Parathyroid adenoma (tissue), 2 donors: Measurements from ENCODE around the gene BRD2.

ENCODE experiments used
- H2AFZ ChIP-seq: fragments of 300-600 bp; sonication (generic); one replicate; pipeline ENCODE4 v1.7.0; 2017; ENCODE audit warnings: antibody characterized with exemption, mild to moderate bottlenecking
- H3K27ac ChIP-seq: fragments of 300-600 bp; sonication (generic); one replicate; pipeline ENCODE4 v1.7.0; 2017
- H3K27me3 ChIP-seq: fragments of 300-600 bp; sonication (generic); one replicate; pipeline ENCODE4 v1.7.0; 2017; ENCODE audit warnings: low read length; ENCODE audit not compliant: control insufficient read depth, insufficient read depth
- H3K36me3 ChIP-seq: fragments of 300-600 bp; sonication (generic); one replicate; pipeline ENCODE4 v1.7.0; 2017; ENCODE audit warnings: low read length; ENCODE audit not compliant: control insufficient read depth, insufficient read depth
- H3K4me1 ChIP-seq: fragments of 300-600 bp; sonication (generic); one replicate; pipeline ENCODE4 v1.7.0; 2017; ENCODE audit warnings: control low read depth
- H3K4me2 ChIP-seq: fragments of 300-600 bp; sonication (generic); one replicate; pipeline ENCODE4 v1.7.0; 2017; ENCODE audit warnings: low read length
- H3K4me3 ChIP-seq: fragments of 300-600 bp; sonication (generic); one replicate; pipeline ENCODE4 v1.7.0; 2017; ENCODE audit warnings: low read depth, low read length
- H3K79me2 ChIP-seq: fragments of 300-600 bp; sonication (generic); one replicate; pipeline ENCODE4 v1.7.0; 2017; ENCODE audit warnings: control low read depth
- H3K9ac ChIP-seq: fragments of 300-600 bp; sonication (generic); one replicate; pipeline ENCODE4 v1.7.0; 2017; ENCODE audit warnings: mild to moderate bottlenecking
- H3K9me3 ChIP-seq: fragments of 300-600 bp; sonication (generic); one replicate; pipeline ENCODE4 v1.7.0; 2017; ENCODE audit warnings: low read length; ENCODE audit not compliant: control insufficient read depth
- CTCF ChIP-seq: fragments of 300-600 bp; sonication (generic); IDR thresholded peaks from one replicate; pipeline ENCODE4 v1.7.0; 2017; ENCODE audit warnings: antibody characterized with exemption, mild to moderate bottlenecking
- donor health status: primary hyperparathyroidism.

The BRD2 gene

DNA sequence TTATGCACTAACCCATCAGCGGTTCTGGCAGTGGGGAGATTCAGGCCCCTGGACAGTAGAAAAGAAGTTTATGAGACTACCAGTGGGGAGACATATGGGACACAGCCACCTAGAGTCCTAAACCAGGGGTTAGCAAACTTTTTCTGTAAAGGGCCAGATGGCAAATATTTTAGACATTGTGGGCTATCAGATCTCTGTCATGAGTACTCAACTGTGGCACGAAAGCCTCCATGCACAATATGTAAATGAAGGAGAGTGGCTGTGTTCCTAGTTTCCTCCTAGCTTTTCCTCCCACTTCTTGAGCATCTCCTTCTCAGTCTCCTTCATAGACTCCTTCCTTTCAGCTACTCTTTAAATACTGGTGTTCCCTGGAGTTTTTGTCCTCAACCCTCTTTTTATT is 12.2 kb upstream of the BRD2 start:
- H3K9ac ChIP-seq, result no peak overlapping the region
- no peak overlapping the region for H3K4me3 ChIP-seq
- H2AFZ ChIP-seq, result no peak overlapping the region
- H3K9me3 ChIP-seq, result no peaks in the 10 kb centered on the region
- peaks cover 13% of the 10 kb centered on the region for H3K79me2 ChIP-seq
- H3K36me3 ChIP-seq, result no peaks in the 10 kb centered on the region
- H3K4me2 ChIP-seq, result no peak overlapping the region
- no peak overlapping the region for H3K27ac ChIP-seq
- peaks cover 6% of the 10 kb centered on the region for H3K4me1 ChIP-seq
- no peaks in the 10 kb centered on the region for H3K27me3 ChIP-seq
- no peak for TF ChIP-seq CTCF

DNA sequence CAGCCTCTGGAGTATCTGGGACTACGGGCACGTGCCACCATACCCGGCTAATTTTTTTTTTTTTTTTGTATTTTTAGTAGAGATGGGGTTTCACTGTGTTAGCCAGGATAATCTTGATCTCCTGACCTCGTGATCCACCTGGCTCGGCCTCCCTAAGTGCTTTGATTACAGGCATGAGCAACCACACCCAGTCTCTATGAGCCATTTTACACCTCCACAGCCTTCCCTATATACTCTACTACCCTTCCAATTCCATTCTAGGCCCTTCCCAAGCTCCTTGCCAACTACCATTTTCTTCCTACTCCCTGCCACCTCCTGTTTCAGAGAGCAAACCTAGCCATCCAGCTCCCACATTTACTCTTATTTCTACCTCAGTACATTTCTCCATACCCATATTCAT is 7.8 kb upstream of the BRD2 start:
- no peak overlapping the region for H2AFZ ChIP-seq
- TF ChIP-seq CTCF, result no peak
- no peaks in the 10 kb centered on the region for H3K36me3 ChIP-seq
- no peak overlapping the region for H3K4me3 ChIP-seq
- no peak overlapping the region for H3K9ac ChIP-seq
- H3K4me2 ChIP-seq, result no peak overlapping the region
- no peaks in the 10 kb centered on the region for H3K27me3 ChIP-seq
- H3K79me2 ChIP-seq, result peaks cover 14% of the 10 kb centered on the region
- no peaks in the 10 kb centered on the region for H3K9me3 ChIP-seq
- H3K27ac ChIP-seq, result no peak overlapping the region
- peaks cover 4% of the 10 kb centered on the region for H3K4me1 ChIP-seq

DNA sequence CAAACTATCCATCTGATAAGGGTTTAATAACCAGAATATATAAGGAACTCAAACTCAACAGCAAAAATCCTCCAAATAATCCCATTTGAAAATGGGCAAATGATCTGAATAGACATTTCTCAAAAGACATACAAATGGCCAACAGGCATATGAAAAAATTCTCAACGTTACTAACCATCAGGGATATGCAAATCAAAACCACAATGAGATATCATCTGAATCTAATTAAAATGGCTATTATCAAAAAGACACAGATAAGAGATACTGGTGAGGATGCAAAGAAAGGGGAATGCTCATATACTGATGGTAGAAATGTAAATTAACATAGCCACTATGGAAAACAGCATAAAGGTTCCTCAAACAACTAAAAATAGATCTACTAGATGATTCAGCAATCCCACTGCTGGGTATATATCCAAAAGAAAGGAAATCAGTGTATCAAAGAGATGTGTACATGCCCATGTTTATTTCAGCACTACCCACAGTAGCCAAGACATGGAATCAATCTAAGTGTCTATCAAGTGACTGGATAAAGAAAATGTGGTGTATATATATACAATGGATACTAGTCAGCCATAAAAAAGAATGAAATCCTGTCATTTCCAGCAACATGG is 6.1 kb upstream of the BRD2 start:
- H3K36me3 ChIP-seq, result no peaks in the 10 kb centered on the region
- TF ChIP-seq CTCF, result no peak
- no peak overlapping the region for H3K4me3 ChIP-seq
- no peak overlapping the region for H3K4me2 ChIP-seq
- H3K4me1 ChIP-seq, result peaks cover 11% of the 10 kb centered on the region
- peaks cover 14% of the 10 kb centered on the region for H3K79me2 ChIP-seq
- H2AFZ ChIP-seq, result no peak overlapping the region
- no peak overlapping the region for H3K27ac ChIP-seq
- H3K9me3 ChIP-seq, result no peaks in the 10 kb centered on the region
- no peaks in the 10 kb centered on the region for H3K27me3 ChIP-seq
- H3K9ac ChIP-seq, result no peak overlapping the region

- Histone ChIP-seq H3K9ac (no peak overlapping the region), H2AFZ (no peak overlapping the region), H3K27ac (no peak overlapping the region), H3K4me1 (peaks cover 12% of the 10 kb centered on the region), H3K79me2 (peaks cover 12% of the 10 kb centered on the region), H3K27me3 (no peaks in the 10 kb centered on the region), H3K9me3 (no peaks in the 10 kb centered on the region), H3K4me3 (no peak overlapping the region), H3K36me3 (no peaks in the 10 kb centered on the region), H3K4me2 (no peak overlapping the region)
- TF ChIP-seq CTCF, result no peak
Measured at GRCh38 chr6:32963866-32964265, 4.5 kb upstream of the BRD2 start.

GRCh38 chr6:32964776-32965175 is 3.6 kb upstream of the BRD2 start:
- Histone ChIP-seq H3K4me3 (no peak overlapping the region), H3K4me2 (no peak overlapping the region), H3K79me2 (peaks cover 12% of the 10 kb centered on the region), H3K9me3 (no peaks in the 10 kb centered on the region), H3K4me1 (peaks cover 12% of the 10 kb centered on the region), H3K36me3 (no peaks in the 10 kb centered on the region), H3K27ac (no peak overlapping the region), H3K9ac (no peak overlapping the region), H3K27me3 (no peaks in the 10 kb centered on the region), H2AFZ (no peak overlapping the region)
- no peak for TF ChIP-seq CTCF
